IPS DF 6.9 (cell line): ENCODE data around the gene DHX38.
"Not testable (repeated sequence)": the region's sequence is repeated elsewhere in the genome, so short reads cannot be mapped to it uniquely, and the experiment has no call there.

Source experiments
- DNase-seq: peaks from one replicate; pipeline ENCODE4 v3.0.0-alpha.2; 2013; ENCODE audit warnings: low read depth, low spot score
- H3K27ac ChIP-seq: one replicate; pipeline ENCODE4 v1.5.1; 2013; ENCODE audit warnings: low read length, control low read depth
- H3K27me3 ChIP-seq: 2 replicates; pipeline ENCODE4 v1.6.1; 2013; ENCODE audit warnings: mild to moderate bottlenecking, low read length; ENCODE audit not compliant: control insufficient read depth, insufficient read depth
- H3K36me3 ChIP-seq: 2 replicates; pipeline ENCODE4 v1.6.1; 2013; ENCODE audit warnings: low read length; ENCODE audit not compliant: control insufficient read depth, insufficient read depth
- H3K4me1 ChIP-seq: 2 replicates; pipeline ENCODE4 v1.6.1; 2013; ENCODE audit warnings: low read length; ENCODE audit not compliant: control insufficient read depth, insufficient read depth
- H3K4me3 ChIP-seq: 2 replicates; pipeline ENCODE4 v1.5.1; 2013; ENCODE audit warnings: mild to moderate bottlenecking, low read length
- H3K9me3 ChIP-seq: 2 replicates; pipeline ENCODE4 v1.6.1; 2013; ENCODE audit warnings: low read length, inconsistent platforms; ENCODE audit not compliant: control insufficient read depth, insufficient read depth
- WGBS: extraction: QIAGEN DNeasy Blood & Tissue Kit; methylation state at CpG from one replicate; pipeline ENCODE4 v1.1.7; 2013; ENCODE audit warnings: mixed read lengths, missing lambda C conversion rate; ENCODE audit not compliant: insufficient read length, insufficient coverage; 5-methylcytosine and 5-hydroxymethylcytosine counted together

DHX38 gene

DNA sequence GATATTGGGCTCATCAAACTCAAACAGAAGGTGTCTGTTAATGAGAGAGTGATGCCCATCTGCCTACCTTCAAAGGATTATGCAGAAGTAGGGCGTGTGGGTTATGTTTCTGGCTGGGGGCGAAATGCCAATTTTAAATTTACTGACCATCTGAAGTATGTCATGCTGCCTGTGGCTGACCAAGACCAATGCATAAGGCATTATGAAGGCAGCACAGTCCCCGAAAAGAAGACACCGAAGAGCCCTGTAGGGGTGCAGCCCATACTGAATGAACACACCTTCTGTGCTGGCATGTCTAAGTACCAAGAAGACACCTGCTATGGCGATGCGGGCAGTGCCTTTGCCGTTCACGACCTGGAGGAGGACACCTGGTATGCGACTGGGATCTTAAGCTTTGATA lies 33.2 kb upstream of the DHX38 start:
- no peaks in the 10 kb centered on the region for H3K27me3 ChIP-seq
- no peaks in the 10 kb centered on the region for H3K9me3 ChIP-seq
- no peaks in the 10 kb centered on the region for H3K36me3 ChIP-seq
- no peak overlapping the region for H3K4me3 ChIP-seq
- no peak for DNase-seq
- WGBS, result no CpG with 5 or more reads among the region's 9 CpGs
- no peak overlapping the region for H3K27ac ChIP-seq
- H3K4me1 ChIP-seq, result no peaks in the 10 kb centered on the region

DNA sequence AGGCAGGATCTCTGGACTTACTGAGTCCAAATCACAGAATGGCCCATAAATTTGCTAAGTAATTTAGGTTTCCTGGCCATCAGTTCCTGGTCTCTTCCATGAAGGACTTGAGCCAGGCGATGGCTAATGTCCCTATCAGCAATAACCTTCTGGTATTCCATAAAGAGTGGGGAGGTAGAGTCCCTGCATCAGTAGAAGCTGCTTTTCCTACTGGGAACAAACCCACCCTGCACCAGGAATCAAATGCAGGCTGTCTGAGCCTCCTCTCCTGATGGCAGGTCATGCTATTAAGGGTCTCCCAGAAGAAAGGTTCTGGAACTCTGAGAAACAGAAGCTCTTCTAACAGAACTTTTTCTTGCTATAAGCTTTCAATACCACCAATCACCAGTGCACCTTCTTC lies 32.1 kb upstream of the DHX38 start:
- no CpG with 5 or more reads among the region's 1 CpG for WGBS
- no peak overlapping the region for H3K27ac ChIP-seq
- no peaks in the 10 kb centered on the region for H3K4me1 ChIP-seq
- no peaks in the 10 kb centered on the region for H3K36me3 ChIP-seq
- H3K4me3 ChIP-seq, result no peak overlapping the region
- no peaks in the 10 kb centered on the region for H3K27me3 ChIP-seq
- H3K9me3 ChIP-seq, result no peaks in the 10 kb centered on the region
- no peak for DNase-seq

DNA sequence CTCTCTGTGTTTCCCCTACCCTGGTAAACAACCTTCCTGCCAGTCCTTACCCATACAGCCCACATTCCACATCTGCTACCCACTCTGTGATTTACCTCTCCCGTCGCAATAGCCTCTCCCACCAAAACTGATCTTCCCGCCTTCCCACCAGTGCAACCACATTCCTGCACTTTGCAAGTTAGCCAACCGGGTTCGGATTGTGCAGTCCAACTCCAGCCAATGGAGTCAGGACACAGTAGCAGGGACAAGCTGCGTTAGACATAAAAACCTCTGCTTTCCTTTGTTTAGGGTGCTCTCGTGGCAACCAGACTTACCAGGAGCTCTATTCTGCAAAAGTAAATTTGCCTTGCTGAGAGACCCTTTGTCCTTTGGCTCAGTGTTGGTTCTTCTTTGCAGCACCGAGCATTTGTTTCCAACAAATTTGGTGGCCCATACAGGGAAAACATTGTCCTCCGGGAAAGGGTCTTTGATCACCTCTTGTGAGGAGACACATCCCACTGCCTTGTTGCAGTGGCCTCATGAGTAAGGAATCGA lies 29.2 kb upstream of the DHX38 start:
- Histone ChIP-seq H3K27ac (no peak overlapping the region), H3K9me3 (no peaks in the 10 kb centered on the region), H3K36me3 (no peaks in the 10 kb centered on the region), H3K27me3 (no peaks in the 10 kb centered on the region), H3K4me1 (no peaks in the 10 kb centered on the region), H3K4me3 (no peak overlapping the region)
- no CpG with 5 or more reads among the region's 10 CpGs for WGBS
- DNase-seq, result no peak

DNA sequence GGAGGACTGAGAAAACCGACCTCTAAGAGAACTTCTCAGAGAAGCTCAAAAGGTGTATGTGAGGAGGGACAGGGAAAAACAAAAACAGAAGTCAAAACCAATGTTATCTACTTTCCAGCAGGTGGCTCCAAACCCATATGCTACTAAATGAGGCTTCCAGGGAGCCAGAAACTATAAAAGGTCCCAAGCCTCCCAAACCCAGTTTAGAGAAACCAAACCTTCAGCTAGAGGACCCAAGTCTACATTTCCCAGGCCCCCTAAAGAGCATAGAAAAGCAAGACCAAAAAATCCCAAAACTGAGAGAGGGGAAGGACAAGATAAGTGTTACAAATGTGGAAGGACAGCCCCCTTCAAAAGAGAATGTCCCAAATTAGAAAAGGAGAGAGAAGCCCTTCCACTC lies 26.9 kb upstream of the DHX38 start:
- WGBS, result no CpG with 5 or more reads among the region's 1 CpG
- Histone ChIP-seq H3K27ac (no peak overlapping the region), H3K27me3 (no peaks in the 10 kb centered on the region), H3K4me3 (no peak overlapping the region), H3K36me3 (no peaks in the 10 kb centered on the region), H3K4me1 (no peaks in the 10 kb centered on the region), H3K9me3 (no peaks in the 10 kb centered on the region)
- peak; percentile 4 for DNase-seq

DNA sequence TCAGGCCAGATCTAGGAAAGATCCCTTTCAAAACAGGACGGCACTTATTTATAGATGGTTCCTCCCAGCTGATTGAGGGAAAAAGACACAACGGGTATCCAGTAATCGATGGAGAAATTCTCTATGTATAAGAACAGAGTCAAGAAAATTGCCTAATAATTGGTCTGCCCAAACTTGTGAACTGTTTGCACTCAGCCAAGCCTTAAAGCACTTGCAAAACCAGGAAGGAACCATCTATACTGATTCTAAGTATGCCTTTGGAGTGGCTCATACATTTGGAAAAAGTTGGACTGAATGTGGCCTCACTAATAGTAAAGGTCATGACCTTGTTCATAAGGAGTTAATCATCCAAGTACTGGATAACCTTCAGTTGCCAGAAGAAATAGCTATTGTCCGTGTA lies 24.7 kb upstream of the DHX38 start:
- H3K36me3 ChIP-seq, result no peaks in the 10 kb centered on the region
- no peaks in the 10 kb centered on the region for H3K4me1 ChIP-seq
- no peak overlapping the region for H3K27ac ChIP-seq
- H3K4me3 ChIP-seq, result no peak overlapping the region
- H3K9me3 ChIP-seq, result no peaks in the 10 kb centered on the region
- WGBS, result no CpG with 5 or more reads among the region's 4 CpGs
- no peak for DNase-seq
- H3K27me3 ChIP-seq, result no peaks in the 10 kb centered on the region

DNA sequence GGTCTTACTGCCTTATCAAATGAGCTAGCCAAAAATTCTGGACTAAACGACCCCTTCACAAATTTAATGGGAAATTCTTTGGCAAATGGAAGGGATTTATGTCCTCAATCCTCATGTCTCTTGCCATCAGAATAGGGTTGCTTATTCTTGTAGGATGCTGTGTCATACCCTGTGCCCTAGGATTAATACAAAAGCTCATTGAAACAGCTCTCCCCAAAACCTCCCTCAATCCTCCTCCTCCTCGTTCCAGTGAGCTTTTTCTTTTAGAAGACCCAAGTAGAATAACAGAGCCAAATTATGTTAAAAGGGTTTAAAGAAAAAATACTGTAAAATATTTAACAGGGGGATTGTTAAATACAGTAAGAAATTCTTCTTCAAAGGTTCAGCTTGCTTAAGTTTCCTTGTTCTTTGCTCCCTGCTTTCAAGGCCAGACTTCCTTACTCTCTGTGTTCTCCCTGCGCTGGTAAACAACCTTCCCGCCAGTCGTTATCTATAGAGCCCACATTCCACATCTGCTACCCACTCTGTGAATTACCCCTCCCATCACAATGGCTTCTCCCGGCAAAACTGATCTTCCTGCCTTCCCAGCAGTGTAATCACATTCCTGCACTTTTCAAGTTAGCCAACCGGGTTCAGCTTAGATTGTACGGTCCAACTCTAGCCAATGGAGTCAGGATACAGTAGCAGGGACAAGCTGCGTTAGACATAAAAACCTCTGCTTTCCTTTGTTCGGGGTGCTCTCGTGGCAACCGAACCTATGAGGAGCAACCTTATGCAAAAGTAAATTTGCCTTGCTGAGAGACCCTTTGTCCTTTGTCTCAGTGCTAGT lies 20.9 kb upstream of the DHX38 start:
- no peak for DNase-seq
- no peaks in the 10 kb centered on the region for H3K36me3 ChIP-seq
- H3K4me1 ChIP-seq, result no peaks in the 10 kb centered on the region
- WGBS, result no CpG with 5 or more reads among the region's 12 CpGs
- H3K9me3 ChIP-seq, result no peaks in the 10 kb centered on the region
- H3K27ac ChIP-seq, result no peak overlapping the region
- H3K4me3 ChIP-seq, result no peak overlapping the region
- no peaks in the 10 kb centered on the region for H3K27me3 ChIP-seq

DNA sequence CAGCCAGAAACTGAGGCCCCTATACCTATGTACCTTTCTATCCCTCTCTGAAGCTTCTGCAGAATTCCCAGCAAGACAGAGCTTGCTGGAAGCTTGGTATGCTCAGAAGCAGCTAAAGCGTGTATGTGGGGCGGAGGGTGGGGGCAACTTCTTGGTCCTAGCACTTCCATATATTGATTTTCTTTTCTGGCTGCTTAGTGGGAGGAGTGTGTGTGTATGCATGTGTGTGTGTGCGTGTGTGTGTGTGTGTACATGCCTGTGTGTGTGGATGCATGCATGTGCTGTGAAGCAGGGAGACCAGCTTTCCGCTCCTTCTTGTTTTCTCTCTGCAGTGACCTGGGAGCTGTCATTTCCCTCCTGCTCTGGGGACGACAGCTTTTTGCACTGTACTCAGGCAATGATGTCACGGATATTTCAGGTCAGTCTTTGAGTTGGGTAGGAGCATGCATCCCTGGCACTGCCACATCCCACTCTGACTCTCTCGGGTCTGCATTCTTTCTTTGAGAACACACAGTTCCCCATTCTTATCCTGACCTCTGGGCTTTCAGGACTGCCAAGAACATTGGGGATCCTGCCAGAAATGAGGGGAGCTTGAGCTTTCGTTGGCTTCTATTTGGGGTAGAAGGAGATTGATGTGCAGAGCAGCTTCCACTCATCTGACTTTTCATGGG lies 20.0 kb upstream of the DHX38 start:
- no peaks in the 10 kb centered on the region for H3K36me3 ChIP-seq
- no peaks in the 10 kb centered on the region for H3K9me3 ChIP-seq
- DNase-seq, result no peak
- no peaks in the 10 kb centered on the region for H3K4me1 ChIP-seq
- no peak overlapping the region for H3K4me3 ChIP-seq
- WGBS, result no CpG with 5 or more reads among the region's 8 CpGs
- H3K27me3 ChIP-seq, result no peaks in the 10 kb centered on the region
- no peak overlapping the region for H3K27ac ChIP-seq

DNA sequence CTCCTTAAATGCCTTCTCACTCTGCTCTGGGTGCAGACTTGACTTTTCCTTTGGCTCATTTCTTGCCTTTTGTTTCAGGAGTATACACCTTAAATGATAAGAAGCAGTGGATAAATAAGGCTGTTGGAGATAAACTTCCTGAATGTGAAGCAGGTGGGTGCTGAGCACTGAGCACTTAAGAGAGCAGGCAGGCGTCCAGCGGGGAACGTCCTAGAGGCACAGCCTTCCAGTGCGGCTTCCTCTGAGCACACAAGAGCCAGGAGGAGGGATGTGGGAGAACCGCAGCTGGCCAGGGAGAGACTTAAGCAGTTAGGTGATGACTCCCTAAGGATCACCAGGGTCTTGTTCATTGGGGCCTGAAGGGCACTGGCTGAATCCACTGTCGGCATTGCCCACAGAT lies 18.6 kb upstream of the DHX38 start:
- WGBS, result no CpG with 5 or more reads among the region's 6 CpGs
- H3K36me3 ChIP-seq, H3K9me3 ChIP-seq, H3K27me3 ChIP-seq, H3K27ac ChIP-seq, H3K4me3 ChIP-seq, DNase-seq, H3K4me1 ChIP-seq: not testable (repeated sequence)

DNA sequence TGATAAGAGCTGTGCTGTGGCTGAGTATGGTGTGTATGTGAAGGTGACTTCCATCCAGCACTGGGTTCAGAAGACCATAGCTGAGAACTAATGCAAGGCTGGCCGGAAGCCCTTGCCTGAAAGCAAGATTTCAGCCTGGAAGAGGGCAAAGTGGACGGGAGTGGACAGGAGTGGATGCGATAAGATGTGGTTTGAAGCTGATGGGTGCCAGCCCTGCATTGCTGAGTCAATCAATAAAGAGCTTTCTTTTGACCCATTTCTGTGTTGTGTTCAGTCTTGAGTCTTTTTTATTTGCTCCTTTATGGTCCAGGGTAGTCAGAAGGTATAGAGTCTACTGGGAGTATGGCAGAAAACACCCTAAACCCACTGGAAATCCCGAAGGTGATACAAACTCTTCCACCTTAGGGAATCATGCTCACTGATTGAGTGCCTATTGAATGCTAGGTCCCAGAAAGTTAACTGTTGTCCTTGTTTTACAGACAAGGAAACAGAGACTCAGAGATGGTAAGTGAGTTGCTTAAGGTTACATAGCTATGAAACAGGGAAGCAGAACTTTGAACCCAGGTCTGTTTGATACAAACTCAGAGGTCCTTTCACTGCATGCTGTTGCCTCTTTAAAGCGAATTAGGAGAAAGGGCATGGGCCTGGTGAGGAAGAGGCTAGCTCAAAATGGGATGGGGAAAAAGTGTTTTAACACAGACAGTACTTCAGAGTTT lies 16.5 kb upstream of the DHX38 start:
- DNase-seq, H3K27ac ChIP-seq, H3K36me3 ChIP-seq: not testable (repeated sequence)

DNA sequence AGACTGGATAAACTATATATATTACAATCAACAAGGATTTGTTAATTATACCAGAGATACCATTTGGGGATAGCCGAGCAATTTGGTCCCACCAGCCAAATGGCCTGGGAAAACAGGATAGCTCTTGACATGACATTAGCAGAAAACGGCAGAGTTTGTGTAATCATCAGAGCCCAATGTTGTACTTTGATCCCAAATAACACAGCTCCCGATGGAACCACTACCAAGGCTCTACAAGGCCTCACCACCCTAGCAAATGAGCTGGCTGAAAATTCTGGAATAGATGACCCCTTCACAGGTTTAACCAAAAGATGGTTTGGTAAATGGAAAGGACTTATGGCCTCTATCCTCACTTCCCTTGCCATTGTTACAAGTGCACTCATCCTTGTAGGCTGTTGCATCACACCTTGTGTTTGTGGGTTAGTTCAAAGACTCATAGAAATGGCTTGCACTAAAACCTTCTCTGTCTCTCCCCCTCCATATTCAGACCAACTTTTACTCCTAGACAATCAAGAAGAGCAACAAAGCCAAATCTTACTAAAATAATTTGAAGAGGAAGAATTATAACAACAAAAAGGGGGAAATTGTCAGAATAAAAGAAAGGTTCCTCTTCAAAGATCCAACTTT lies 9.8 kb upstream of the DHX38 start:
- no CpG with 5 or more reads among the region's 3 CpGs for WGBS
- DNase-seq, result no peak
- Histone ChIP-seq H3K4me1 (no peaks in the 10 kb centered on the region), H3K27ac (no peak overlapping the region), H3K36me3 (peaks cover 3% of the 10 kb centered on the region; the same call in 1 of the 2 replicates), H3K9me3 (no peaks in the 10 kb centered on the region), H3K27me3 (no peaks in the 10 kb centered on the region), H3K4me3 (no peak overlapping the region)

More for the DNA sequence above, 16.5 kb upstream of the DHX38 start:
- not testable (repeated sequence) for H3K27me3 ChIP-seq, H3K4me3 ChIP-seq, H3K4me1 ChIP-seq, H3K9me3 ChIP-seq
- no CpG with 5 or more reads among the region's 5 CpGs for WGBS
